CD4-positive, alpha-beta T cell treated with Interleukin-17A for 1 hour (primary cell): ENCODE data around the gene SLC6A6.

Source experiments
- DNase-seq: peaks from one replicate; pipeline ENCODE4 v3.0.0-alpha.2; 2020

Gene SLC6A6

GRCh38 chr3:14439501-14440167 lies 37.2 kb downstream of the SLC6A6 start:
- no peak for DNase-seq

GRCh38 chr3:14440168-14440518 lies 37.7 kb downstream of the SLC6A6 start:
- DNase-seq = no peak

DNA sequence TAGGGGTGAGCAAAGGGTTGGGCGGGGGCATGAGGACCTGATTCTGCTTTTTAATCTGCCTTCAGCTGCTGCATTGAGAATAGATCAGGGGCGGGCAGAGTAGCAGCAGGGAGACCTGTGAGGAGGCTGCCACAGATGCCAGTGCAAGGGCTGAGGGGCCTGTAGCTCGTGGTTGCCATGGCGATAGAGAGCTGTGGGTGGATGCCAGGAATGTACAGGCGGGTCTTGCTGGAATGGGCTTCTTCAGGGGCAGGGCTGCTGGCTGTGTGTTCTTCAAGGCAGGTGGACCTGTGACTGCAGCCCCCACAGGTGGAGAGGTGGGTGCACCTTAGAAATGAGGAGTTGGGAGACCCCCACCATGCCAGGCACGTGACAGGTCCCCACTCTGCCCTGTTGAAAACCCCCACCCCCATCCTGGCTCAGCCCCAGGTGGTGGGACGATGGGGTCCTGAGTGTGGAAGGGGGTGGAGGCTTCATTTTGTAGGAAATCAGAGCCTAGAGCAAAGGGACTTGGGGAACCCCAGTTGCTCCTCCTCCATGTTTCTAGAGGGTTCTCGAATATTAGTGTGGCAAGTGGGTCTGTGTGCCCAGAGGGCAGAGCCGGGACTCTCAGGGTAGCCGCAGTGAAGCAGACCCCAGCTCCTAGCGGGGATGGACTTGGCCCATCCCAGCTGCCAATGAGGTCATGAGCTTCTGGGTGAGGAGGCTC lies 38.3 kb downstream of the SLC6A6 start:
- no peak for DNase-seq

DNA sequence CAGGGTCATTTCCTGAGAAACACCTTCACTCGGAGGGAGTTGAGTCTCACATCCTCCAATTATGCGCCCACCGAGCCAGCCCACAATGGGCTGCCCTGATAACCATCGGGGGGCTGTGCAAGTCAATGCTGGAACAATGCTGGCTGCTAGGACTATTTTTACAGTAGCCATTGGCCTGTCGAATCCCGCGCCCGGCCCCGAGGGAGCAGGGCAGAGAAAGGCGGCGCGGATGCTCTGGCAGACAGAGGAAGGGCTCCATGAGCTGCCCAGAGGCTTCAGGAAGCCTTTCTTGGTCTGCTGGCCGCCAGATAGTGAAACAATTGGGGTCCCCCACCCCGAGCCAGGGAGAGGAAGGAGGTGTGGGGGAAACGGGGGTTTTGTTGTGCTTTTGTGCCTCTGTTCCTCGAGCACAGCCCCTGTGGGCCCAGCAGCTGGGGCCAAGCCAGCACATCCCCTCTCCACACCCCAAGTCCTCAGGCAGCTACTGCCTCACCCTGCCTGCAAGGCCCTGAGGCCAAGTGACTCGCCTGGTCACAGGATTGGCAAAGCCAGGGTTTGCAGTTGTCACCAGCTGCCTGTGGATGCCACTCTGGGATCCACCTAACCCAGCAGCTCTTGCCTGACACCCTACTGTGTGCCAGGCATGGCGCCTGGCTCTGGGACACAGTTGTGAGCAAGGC lies 39.0 kb downstream of the SLC6A6 start:
- no peak for DNase-seq

DNA sequence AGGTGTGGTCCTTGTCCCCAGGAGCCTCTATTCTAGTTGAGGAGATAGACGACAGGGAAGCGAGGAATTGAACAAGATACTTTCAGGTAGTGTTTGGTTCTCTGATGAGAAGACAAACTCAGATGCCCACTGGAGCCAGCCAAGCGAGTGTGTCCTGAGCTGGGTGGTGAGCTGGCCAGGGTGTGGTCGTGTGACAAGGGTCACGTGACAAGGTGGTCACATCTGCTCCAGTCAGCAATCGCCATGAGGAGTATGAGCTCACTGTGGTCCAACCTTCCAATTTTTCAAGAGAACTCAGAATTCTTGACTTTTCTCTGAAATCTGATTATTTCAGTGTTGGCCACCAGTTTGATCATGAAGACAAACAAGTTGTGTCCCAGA lies 39.5 kb downstream of the SLC6A6 start:
- no peak for DNase-seq

DNA sequence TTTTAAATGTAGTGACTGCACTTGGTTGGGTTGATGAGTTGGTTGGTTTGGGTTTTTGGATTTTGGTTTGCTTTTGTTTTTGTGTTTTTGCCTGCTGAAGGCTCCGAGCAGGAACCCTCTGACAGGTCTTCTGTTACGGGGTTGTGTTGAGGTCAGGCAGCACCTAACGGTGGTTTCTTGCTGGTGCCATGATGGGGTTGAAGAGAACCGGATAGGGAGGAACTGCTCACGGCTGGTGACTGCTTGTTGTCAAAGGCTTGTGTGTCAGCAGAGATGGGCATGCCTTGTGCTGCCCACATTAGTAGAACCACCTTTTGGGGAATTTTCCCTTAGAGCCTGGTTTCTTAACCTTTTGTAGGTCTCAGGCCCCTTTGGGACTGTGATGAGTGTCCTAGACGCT lies 42.0 kb downstream of the SLC6A6 start:
- no peak for DNase-seq

- no peak for DNase-seq
These were observed 43.4 kb downstream of the SLC6A6 start for GRCh38 chr3:14445773-14446172.

DNA sequence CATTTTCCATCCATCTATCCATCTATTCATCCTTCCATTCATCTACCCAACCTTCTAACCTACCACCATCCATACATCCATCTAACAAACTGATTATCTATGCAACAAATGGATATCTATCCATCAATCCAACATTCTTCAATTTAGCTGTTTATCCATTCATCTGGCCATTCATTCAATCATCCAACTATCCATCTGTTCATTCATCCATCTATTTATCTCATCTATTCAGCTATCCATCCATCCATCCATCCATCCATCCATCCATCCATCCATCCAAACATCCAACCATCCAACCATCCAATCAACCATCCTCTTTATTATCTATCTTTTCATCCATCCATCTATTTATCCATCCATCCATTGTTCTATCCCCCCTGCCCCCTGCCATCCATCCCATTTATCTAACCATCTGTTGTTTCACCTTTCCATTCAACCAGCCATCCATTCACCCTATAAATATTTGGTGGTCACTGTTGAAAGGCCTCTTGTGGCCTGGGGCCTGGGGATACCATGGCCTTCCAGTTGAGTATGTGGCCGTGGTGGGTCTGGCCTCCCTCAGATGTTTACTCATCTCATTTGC lies 44.7 kb downstream of the SLC6A6 start:
- no peak for DNase-seq

DNA sequence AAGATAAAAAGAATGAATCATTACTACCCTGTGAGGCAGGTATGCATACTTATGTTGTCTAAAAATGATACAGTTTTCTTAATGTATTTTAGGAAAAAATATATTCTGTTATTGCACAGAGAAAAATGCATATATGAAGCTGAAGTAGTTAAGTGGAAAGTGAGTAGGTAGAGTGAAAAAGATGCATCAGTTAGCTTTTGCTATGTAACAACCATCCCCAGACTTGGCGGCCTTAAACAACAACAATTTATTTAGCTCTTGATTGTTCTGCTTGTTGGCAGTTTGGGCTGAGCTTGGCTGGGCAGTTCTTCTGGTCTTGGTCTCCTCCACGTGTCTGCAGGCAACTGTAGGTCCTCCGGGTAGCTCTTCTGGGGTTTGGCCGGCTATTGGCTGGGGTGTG lies 45.7 kb downstream of the SLC6A6 start:
- DNase-seq = no peak

DNA sequence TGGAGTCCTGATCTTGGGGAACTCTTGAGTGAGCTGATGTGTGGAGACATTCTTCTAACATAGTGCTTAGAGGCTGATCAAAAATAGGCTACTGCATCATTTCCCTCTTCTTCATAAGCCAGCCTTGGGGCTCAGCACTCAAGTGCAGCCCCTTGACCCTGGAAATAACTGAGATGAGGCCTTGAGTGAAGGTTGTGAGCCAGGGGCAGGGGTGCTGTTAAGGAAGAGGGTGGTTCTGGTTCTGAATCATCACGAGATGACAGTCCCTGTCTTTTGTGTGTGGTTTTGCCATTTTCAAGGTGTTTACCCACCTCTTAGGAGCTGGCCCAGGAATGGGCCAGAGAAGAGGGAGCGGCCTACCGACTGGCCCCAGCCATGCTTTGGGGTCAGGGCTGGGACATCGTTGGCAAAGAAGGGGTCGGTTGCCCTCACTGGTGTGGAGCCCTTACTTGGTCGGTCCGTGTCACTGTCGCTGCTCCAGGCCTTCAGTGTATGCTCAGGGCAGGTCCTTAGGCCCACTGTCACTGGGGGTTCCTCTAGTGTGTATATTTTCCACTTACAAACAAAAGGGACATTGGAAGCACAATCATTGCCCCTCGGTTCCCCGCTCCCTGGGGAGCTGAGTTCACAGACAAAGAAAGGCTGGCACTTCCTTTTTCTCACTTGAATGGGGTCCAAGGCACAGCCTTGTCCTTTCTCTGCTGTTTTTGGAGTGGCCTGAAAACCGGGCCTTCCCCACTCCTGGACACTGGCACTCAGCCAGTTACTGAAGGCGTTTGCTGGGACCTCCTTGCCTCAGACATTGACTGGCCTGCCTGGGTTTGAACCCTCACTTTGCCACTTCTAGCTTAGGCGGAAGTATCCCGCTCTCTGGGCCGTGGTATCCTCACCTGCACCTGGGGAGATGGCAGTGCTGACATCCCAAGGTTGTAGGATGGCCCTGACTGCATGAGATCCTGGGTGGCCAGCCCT lies 46.6 kb downstream of the SLC6A6 start:
- DNase-seq = no peak

GRCh38 chr3:14450506-14450905 lies 48.1 kb downstream of the SLC6A6 start:
- DNase-seq = no peak

GRCh38 chr3:14450922-14451606 lies 48.7 kb downstream of the SLC6A6 start:
- DNase-seq = no peak

DNA sequence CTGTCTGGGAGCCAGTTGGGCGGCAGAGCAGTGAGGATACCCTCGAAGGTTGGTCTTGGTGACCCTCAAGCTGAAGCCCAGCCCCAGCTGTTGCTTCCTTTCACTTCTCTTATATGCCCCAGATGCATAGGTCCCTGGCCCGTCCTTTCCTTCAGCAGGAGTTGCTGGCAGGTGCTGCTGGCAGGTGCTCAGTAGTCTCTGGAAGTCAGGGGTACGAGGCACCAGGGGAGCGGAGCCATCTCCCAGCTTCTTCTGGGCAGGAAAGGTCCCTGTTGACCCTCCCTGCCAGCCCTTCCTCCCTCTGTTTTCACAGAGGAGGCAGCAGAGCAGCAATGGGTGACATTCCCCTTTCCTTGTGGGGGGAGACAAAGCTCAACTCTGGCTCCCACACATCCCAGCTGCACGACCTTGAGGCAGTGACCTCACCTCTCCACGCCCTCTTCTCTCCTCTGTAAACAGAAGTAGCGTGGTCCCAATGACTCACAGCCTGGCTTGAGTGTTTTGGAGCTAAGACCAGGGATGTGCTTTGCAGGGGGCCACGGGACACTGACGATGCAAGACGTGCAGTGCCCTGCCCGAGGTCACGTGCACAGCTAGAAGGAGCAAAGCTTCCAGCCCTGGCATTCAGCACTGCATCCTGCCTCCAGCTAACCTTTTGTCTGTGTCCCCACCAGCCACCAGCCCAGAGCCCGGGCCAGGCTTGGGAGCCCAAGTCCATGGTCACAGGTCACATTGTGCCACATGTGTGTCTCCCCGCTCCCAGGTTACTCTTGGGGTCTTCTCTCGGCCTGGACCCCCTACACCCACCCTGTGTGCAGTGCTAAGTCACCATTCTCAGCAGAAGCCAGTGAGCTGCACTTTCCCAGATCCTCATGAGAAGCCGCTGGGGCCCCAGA lies 49.7 kb downstream of the SLC6A6 start:
- no peak for DNase-seq

DNA sequence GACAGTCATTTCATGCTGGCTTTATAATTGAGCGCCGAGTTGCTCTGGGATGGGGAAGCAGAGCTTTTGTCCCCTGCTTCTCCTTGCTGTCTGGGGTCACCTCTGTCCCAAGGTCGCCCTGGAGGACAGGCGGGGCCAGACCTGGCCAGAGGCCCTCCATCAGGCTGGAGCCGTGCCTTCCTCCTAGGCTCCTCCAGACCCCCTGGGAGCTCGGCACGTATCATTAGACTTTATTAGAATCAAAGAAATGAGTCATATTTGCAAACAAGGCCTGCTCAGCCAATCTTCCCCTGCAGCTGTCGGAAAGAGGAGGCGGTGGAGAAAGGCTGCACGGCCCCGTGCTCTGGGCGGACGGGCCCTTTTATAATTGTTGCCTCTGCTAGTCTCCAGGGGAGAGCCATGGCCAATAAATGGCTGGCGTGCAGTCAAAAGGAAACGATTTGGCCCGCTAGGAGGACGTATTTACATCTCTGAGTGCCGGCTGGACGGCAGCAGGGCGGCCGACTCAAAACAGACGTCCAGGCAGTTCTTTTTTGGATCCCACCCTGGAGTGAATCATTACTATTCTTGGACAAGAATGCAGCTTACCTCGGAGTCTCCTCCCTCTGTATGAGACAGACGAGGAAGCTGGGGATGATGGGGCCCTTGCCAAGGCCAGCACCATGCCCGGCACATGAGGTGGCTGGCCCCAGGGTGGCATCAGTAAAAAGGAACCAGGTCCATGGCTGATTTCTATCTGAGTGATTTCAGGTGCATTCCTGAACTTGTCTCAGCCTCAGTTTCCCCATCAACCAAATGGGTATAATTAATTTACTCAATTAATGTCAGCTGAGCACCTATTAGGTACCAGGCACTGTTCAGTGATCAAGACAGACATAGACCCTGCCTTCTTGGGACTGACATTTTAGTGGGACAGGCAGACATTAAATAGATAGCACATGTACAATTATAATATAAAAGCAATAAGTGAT lies 50.6 kb downstream of the SLC6A6 start:
- no peak for DNase-seq

GRCh38 chr3:14453876-14454638 lies 51.7 kb downstream of the SLC6A6 start:
- DNase-seq = no peak

- no peak for DNase-seq
These were observed 52.4 kb downstream of the SLC6A6 start for GRCh38 chr3:14454639-14455310.

DNA sequence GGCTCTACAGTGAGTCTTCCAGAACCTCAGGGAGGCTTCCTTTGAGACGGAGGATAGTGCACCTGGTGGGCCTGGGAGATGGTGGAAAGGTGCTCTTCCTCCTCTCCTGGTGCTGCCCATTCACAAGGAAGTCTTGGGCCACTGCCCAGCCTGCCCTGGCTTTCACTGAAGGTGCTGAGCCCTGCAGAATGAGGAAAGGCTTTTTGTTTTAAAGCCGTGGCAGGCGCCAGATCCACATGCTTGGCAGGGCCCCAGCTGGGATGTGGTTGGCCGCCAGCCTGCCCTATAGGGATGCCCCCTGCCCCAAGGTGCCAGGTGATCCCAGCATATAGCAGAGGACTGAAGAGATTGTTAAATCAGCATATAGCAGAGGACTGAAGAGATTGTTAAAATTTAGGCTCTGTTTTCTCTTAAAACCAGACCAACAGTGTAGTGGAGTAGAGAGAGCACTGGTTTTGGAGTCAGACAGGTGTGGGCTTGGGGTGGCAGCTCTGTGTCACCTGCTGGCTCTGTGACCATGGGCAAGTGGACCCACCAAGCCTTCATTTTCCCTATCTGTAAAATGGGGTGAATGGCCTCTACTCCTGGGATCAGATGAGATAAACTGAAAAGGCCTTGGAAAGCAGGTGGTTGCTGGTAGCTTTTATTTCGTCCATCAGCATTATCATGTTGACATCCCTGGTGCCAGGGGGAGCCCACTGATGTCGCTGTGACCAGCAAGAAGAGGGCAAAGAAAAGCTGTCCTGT lies 53.3 kb downstream of the SLC6A6 start:
- no peak for DNase-seq

- no peak for DNase-seq
These were observed 54.4 kb downstream of the SLC6A6 start for GRCh38 chr3:14456794-14457193.
